GM18502 (cell line): ENCODE results near the gene PLXNC1.

Source experiments
- ATAC-seq: cut with Tn5 transposase; IDR thresholded peaks from one replicate; pipeline ENCODE4 v1.9.1; 2021; ENCODE audit warnings: mild to moderate bottlenecking; ENCODE audit not compliant: unreplicated experiment, poor library complexity

Gene PLXNC1

DNA sequence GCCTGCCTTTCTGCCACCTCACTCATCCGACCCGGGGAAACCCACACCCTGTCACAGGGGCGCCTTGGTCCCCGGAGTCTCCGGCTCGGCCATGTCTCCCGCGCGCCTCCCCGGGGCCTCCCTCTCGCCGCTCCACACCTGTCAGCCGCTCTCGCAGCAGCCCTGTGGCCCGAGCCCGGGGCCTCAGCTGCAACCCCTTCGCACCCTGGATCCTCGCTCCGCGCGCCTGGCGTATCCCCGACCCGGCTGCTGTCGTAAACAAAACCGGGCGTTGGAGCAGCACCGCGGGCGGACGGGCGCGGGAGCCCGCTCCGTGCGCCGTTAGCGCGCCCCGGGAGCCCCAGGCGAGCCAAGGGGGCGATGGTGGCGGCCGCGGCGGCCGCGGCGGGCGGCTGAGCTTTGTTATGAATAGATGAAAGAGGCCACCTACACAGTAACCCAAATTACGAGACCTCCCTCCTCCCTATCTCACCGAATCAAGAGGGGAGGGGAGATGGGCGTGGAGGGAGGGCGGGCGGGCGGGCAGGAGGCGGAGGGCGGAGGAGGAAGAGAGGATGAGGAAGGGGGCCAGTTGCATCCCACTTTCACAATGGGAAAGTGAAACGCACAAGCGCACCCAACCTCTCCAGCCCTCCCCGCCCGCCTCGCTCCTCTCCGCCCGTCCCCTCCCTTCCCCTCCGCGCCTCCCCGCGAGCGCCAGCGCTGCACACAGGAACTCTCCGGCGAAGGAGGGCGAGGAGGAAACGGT lies at the start of gene PLXNC1:
Gene PLXNC1 (plus strand): TSS at position 587 of the 748 bp plus-strand sequence. CDS start 395 bp downstream, outside the sequence.
- peak; percentile 46 for ATAC-seq

DNA sequence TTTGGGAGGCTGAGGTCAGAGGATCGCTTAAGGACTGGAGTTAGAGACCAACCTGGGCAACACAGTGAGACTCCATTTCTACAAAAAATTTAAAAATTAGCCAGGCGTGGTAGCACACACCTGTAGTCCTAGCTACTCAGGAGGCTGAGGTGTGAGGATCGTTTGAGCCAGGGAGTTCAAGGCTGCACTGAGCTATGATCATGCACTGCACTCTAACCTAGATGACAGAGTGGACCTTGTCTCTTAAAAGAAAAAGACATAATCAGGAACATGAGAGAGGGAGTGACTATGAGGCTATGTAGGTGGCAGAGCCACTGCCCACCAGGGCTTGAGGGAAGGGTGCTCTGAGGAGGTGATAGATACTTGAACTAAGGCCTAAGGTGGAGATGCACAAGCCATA lies 49.2 kb upstream of the PLXNC1 start:
- ATAC-seq: no peak

DNA sequence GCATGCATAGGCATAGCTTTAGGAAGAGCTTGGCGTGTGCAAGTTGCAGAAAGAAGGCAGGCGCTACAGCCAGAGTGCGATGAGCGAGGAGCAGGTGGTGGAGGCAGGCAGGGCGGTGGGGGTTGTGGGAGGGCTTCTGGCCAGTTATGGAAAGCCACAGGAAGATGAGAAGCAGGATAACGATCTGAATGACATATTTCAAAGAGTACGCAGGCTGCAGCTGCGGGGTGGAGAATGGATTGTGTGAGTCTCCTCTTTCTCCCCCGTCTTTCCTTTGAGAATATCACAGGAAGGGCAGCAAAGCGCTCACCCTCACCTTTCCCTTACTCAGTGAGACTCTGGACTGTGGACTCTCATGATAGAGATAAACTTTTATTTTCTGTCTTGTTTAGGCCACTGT lies 48.7 kb upstream of the PLXNC1 start:
- ATAC-seq: no peak

DNA sequence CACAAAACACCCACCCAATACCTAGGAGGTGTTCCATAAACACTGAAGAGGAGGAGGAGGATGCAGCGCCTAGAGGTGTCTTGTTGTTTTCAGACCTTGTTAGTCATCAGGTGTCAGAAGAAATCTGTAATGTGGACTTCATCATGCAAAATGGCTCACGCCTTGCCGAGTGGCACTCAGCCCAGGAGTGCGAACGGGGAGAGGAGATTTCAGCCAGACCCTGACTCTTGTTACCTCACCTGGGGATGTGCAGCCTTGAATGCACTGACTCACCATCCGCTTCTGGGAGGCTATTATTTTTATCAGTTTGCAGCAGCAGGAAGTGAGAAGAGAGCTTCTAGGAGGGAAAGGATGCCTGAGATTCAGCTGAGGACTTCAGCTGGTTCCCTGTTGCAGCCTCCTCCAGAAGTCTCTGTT lies 48.2 kb upstream of the PLXNC1 start:
- no peak for ATAC-seq

DNA sequence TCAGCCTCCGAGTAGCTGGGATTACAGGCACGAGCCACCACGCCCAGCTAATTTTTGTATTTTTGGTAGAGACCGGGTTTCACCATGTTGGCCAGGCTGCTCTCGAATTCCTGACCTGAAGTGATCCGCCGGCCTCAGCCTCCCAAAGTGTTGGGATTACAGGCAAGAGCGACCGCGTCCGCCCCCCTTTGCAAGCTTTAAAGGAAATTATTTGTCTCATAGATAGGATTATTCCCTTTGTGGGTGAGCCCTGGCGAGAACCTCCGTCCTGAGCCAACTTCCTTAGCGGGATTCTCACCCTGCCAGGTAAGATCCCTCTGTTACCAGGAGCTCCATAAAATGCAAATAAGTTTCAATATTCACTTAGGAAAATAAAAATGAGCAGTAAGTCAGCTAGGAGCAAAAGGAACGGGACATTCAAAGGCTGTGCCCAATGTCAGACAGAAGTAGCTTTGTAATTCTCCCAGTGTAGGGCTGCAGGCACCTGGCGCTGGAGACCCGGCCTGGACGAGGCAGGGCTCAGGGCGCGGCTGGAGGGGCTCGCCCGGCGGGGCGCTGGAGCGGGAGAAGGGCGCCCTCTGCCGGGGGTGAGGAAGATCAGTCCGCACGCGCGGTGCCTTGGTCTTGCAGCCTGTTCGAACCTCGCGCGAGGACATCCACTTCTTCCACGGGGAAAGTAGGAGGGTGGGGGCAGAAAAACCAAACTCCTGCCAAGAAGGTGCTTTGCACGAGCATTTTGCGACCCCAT lies 47.2 kb upstream of the PLXNC1 start:
- peak; percentile 68 for ATAC-seq

DNA sequence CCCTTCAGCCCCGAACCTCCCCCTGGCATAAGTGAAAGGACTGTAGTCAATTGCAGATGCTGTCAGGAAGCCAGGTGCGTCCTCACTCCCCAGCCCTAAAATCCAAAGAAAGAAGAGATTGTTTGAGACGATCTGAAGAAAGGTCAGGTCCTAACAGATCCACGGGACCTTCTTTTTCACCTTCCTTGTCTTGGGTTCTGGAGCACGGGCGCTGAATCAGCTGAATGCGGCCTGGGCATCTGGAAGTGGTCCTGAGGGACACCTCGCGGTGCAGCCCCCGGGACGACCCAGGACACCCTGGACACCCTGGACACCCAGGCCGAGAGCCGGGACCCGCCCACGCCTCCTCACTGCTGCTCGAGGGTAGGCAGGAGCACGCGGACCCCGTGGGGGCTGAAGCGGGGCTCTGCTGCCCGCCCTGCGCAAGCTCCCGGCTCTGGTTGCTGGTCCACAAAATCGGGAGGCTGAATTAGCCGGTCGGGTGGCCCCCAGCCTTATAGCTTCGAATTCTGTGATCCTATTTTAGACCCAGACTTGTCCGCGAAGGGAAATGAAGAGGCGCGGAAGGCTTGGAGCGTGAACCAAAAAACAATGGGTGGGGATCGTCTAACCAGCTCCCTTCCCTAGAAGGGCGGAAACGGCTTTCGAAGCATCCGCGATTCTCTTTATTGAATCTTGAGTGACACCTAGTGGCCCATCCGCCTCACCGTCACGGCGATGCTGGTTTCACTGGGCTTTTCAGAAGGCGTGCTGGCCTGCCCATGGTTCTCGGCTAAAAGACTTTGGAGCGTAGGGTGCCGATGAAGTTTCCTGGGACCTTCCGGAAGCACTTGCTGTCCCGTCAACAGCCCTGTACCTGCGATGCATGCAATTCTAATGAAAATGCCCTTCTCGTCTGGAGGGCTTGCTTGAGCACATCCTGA lies 46.4 kb upstream of the PLXNC1 start:
- ATAC-seq: peak; percentile 89

DNA sequence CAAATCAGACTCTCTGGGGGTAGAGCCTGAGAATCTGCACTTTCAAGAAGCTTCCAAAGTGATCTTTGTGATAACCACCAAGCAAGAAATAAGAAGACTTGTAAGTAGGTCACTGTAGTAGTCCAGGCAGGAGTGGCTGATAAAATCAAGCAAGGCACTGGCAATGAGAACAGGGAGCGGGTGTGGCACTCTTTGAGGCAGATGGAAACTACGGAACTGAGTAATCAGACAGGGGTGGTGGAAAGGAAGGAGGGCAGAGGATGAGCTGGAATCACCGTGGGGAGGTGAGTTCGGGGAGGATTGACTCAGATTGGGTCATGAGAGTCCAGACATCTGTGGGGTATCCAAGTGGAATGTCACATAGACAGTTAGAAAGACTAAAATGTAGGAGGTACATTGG lies 44.4 kb upstream of the PLXNC1 start:
- no peak for ATAC-seq

DNA sequence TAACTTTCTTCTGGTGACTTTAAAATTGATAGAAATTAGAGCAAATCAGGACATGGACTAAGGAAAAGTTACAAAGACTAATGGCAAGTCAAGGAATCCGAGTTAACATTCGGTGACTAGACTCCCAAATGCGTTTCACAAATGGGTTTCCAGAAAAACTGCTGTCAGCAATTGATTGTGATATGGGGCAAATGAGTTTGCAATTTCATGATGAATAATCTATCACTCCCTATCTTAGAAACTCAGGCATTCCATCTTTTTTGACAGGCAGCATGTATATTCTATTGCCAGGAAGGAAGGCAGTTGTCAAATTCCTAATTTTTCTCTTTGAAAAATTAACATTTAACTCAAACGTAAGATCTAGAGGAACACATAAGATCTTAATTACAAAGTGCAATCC lies 40.5 kb upstream of the PLXNC1 start:
- ATAC-seq: no peak

DNA sequence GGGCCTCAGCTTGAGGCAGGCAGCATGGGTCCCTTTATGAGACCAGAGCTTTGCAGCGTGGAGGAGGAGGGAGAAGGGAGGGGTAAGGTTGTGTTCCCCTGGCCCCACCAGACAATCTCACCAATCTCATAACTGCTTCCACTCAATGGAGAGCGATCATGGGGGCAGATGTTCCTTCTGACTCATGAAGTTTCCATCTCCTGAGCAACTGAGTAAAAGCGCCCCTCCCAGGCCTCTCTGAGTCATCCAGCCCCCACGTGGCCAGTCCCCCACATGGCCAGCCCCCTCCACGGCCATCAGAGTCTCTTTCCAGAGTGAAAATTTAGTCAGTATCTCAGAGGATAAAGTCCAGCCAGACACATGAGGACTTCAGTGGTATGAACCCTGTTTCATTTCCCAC lies 39.2 kb upstream of the PLXNC1 start:
- ATAC-seq: no peak

DNA sequence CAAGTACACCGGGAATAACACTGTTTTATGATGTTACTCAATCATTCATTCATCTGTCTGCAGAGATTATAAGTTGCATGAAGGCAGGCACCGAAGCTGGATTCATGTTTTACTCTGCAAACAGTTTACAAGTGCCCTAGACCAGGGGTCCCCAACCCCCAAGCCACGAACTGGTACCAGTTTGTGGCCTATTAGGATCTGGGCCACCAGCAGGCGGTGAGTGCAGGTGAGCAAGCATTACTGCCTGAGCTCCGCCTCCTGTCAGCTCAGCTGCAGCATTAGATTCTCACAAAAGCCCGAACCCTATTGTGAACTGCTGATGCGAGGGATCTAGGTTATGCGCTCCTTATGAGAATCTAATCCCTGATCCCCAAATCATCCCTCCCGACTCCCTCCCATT lies 38.1 kb upstream of the PLXNC1 start:
- ATAC-seq: no peak

DNA sequence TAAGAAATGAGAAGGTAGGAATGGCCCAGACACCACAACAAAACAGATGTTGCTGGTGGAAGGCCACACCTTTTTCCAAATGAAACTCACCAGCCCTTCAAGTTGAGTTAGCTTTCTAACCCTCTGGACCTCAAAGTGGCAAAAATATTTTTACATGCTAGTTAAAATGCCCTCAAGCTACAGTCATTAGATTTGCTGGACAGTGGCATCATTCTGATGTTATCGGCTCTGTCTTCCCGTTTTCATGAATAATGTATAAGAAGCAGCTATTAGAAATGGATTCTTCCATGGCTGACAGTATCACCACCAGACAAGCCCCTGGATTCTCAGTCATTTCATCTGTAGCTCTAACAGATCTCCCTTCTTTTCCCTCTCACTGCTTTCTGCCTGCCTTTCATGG lies 37.1 kb upstream of the PLXNC1 start:
- no peak for ATAC-seq

DNA sequence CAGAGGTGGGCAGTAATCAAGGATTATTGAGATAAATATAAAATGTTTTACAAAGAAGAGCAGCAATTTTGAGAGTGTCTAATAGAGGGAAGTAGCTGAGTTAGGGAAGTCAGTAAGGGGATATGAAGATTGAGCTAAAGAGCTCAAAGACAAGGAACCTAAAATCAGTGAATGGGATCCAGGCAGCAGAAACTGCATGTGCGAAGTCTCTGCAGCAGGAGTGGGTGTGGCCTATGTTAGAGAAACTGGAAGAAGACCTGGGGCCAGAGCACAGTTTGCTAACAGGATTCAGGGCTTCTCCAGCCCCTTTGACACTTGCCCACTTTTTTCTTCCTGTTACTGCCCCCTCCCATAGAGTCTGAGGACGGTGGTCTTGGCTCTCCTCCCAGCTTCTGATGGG lies 36.3 kb upstream of the PLXNC1 start:
- ATAC-seq: no peak

DNA sequence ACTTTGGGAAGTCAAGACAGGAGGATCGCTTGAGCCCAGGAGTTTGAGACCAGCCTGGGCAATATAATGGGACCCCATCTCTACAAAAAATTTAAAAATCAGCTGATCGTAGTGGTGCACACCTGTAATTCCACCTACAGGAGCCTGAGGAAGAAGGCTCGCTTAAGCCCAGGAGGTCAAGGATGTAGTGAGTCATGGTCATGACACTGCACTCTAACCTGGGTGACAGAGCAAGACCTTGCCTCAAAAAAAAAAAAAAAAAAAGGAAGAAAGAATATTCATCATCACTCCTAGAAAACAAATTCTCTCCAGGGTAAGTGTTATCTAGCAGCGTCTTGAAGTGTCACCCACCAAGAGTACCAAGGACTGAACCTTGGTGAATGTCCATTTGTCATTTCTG lies 34.2 kb upstream of the PLXNC1 start:
- no peak for ATAC-seq

DNA sequence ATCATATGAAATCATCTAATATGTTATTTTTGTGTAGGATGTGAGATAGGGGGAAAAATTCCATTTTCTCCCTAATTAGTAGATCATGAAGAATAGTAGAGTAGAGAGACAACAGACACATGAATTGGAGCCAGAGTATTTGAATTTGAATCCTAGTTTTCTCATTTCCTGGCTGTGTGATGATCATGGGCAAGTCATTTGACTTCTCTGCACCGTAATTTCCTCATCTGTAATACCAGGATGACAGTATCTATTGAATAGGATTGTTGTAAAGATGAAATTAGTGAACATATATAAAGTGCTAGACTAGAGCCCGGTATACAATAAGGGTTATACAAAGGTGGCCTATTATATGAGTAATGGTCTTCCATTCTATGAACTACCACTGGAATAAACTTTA lies 32.2 kb upstream of the PLXNC1 start:
- ATAC-seq: no peak

DNA sequence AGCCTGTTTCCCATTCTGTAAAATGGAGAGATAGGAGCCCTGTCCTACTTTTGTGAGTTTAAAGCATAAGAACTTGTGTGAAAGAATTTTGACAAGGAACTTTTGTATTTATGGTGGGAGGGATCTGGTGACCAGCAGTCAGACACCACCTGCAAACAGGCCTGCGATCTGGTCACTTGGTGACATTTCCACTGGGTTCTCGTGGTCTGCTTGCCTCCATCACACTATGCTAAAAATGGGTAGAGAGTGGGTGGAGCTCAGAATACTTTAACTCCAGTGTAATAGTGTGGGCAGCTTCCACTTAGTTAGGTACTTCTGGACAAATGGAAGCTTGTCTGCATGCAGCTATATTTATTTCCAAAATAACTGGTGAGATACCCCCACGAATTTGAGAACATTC lies 26.5 kb upstream of the PLXNC1 start:
- no peak for ATAC-seq

DNA sequence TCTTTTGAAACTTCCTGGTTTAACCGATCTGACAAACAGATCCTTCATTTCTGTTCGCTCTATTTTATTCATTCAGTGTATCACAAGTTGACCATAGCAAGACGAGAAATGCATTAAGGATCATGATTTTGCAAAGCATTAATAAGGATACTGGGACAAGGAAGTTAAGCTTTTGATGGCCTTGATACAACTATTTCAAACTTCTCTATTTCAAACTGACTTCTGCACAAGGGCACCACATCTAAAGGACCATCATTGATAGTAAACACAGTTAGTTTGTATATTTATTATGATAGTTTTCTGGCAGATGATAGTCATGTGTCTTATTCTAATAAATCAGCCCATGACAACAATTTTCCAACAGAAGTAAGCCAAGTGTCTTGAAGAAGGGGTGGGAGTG lies 25.8 kb upstream of the PLXNC1 start:
- no peak for ATAC-seq

DNA sequence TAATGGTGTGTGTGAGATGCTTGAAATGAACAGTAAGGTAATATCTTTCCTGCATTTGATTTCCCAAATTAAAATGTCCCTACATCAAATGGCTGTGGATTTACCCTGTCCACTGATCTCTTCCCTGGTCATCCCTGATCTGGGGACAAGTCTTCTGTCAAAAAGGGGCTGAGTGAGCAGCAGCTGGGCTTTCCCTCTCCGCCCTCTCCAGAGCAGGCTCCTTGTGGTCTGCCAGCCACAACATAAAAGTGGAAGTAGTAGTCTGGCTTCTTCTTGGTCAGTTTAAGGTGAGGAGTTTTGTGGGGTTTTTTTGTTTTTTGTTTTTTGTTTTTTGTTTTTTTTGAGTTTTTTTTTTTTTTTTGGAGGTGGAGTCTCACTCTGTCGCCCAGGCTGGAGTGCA lies 25.2 kb upstream of the PLXNC1 start:
- no peak for ATAC-seq

DNA sequence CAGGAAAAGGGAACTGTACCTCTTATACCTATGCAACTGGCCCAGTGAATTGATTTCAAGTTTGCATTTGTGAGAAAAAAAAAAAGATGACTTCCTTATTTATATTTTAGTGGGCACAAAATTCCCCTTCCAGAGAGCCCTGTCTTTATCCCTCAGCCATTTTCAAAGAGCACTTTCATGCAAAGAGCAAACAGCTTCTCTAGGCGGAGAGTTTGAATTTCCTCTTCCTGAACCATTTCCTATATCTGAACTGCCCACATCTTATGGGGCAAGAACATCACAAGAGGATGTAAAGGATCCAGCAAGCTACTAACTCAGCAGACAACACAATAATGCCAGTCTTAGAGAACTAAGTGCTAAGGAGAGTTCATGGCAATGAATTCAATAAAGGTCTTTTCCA lies 22.3 kb upstream of the PLXNC1 start:
- no peak for ATAC-seq

DNA sequence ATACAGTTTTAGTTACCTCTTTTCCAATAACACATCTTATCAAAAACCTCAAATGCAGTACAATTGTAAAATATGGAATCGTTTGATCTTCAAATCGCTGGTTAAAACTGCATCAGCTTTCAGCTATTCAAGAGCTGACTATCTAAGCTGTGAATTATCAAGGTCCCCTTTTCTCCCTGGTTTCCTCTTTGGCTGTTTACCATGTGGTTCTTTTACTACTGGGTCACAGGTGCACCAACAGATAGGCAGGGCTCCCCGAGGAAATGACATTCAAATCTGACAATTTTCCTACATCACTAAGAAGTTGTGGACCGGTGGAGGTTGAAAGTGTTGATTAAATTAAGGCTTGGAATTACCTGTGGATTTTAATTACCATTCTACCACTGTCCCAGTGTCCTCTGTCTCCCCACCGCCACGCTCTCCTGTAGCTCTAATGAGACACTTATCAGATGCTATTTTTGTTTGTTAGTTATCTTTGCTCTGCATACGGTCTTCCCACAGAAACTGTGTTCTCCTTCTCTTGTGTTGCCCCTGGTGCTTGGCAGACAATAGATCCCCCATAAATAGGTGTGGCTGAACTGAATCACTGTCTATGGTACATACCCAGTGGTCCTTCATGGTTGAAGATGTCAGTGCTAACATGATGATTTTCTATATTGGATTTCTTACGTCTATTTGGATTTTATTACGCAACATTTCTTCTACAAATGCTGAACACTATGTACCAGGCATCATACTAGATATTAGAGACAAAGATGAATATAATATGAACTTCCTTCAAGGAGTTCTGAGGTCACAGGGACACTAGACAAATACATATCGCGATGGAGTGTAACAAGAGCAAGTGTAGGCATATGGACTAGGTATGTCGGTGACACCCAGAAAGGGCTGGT lies 20.9 kb upstream of the PLXNC1 start:
- no peak for ATAC-seq

DNA sequence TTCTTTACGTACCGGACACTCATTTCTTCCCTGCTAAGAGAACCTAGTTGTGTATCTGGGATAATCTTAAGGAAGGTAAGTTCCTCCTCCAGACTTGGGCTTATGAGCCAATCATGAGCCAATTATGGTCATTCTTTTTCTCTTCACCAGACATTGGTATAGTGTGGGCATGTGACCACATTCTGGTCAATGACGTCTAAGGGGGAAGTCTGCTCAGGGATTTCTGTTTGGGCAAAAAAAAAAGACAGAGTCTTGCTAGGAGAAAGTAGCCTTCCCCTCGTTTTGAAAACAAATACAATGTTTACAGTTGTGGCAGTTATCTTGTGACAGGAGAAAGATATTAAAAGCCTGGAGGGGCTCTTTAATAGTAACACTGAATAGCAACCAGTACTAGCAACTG lies 20.1 kb upstream of the PLXNC1 start:
- ATAC-seq: no peak
